Measurements from ENCODE around the gene WLS.

WLS gene

DNA sequence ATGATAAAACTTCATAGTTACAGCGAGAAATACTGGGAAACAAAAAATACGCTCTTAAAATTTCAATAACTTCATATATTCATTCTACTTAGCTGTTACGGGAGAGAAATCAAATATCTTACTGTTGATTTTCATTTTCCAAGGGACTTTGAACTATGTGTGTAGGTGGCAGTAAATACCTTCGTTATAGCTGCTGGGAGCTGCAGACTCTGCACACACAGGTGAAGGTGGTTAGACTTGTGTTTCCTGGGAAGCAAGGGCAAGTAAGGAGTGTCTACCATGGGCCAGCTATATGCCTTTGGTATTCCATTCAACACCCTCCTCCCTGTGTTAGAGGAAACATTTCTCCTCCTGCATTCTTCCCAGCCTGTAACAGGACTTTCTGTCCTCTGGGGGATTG is 130.5 kb downstream of the WLS start:
- no peak for ATAC-seq
- no peak for TF ChIP-seq ZFP30 (CRISPR knock-in tag; IDR thresholded peaks at IDR 0.05)
- TF ChIP-seq, protein P1, sequence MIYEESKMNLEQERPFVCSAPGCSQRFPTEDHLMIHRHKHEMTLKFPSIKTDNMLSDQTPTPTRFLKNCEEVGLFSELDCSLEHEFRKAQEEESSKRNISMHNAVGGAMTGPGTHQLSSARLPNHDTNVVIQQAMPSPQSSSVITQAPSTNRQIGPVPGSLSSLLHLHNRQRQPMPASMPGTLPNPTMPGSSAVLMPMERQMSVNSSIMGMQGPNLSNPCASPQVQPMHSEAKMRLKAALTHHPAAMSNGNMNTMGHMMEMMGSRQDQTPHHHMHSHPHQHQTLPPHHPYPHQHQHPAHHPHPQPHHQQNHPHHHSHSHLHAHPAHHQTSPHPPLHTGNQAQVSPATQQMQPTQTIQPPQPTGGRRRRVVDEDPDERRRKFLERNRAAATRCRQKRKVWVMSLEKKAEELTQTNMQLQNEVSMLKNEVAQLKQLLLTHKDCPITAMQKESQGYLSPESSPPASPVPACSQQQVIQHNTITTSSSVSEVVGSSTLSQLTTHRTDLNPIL (CRISPR knock-in tag; IDR thresholded peaks at IDR 0.05; ENCODE audit: low read depth): no peak

DNA sequence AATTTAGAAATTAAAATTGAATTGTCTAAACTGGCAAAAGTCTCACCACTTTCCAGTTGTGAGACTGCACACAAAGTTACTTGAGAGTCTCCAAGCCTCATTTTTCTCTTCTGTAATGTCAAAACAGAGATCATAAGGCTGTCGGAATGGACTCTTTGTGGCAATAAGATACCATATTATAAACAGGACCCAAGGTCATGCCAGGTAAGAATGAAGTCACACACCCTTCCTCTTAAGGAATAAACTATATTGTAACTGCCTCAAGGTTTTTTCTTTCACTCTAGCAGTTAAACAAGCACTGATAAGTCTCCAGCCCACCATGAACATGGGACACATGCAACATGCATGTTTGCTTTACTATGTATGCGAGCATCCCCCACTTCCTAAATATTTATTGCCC is 131.8 kb downstream of the WLS start:
- no peak for ATAC-seq
- TF ChIP-seq ARNTL (CRISPR knock-in tag; IDR thresholded peaks at IDR 0.05; ENCODE audit: borderline replicate concordance, low read depth) (no peak), OSR1 (CRISPR knock-in tag; IDR thresholded peaks at IDR 0.05) (no peak), ZNF70 (CRISPR knock-in tag; IDR thresholded peaks at IDR 0.05) (no peak)

DNA sequence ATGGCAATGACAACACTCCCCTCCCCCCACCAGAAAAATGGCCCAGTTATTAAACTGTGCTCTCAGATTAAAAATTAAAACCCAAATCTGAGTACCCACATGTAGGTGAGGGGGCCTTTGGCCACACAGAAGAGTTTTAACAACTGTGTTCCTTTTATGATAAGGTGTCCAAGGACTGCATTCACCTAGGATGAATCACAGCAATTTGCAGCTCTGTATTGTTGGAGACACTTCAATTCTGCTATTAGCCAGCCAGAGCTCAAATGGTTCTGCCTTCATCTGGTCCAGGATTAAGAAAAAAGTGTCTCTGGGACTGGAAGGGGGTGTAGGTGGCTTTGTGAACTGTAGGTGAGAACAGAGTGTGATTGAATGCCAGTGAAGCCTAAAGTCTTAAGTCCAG is 138.6 kb downstream of the WLS start:
- TF ChIP-seq ISL1 (CRISPR knock-in tag; IDR thresholded peaks at IDR 0.05): peak; percentile 76
- TF ChIP-seq SNAI2 (CRISPR knock-in tag; IDR thresholded peaks at IDR 0.05): no peak
- no peak for TF ChIP-seq BACH2 (CRISPR knock-in tag; IDR thresholded peaks at IDR 0.05; ENCODE audit: borderline replicate concordance)
- ATAC-seq: peak; percentile 41; the same call in 2 of the 3 replicates

DNA sequence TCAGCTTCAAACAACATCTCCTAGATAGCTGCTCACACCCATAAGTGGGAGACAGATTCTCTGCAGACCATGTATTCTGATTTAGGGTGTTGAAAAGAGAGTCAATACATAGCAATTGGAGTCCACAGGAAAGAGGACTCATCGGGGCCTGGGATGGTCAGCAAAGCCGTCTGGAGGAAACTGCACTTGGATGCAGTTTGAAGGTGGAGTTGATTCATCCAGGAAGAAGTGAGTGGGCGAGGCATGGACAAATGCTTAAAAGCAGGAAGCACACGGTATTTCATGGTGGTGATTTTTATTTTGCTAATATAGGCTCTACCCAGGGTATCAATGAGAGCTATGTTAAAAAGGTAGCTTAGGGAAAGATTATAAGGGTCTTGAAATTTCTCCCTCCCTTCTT is 145.1 kb downstream of the WLS start:
- no peak for ATAC-seq

DNA sequence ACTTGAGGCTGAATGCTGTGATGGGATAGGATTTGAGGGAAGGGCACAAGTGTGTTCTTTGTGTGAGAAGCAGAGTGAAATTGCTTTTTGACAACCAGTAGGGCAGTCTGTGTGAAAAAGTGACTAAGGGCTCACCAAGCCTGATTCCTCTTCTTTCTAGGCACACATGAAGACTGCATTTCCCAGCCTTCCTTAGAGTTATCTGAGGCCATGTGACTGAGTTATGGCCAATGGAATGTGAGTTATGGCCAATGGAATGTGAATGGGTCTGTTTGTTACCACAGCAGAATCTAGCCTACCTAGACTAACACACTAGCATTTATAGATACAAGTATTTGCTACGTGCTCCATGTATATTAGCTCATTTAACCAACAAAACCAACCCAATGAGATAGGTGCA is 146.6 kb downstream of the WLS start:
- no peak for TF ChIP-seq ISL1 (CRISPR knock-in tag; IDR thresholded peaks at IDR 0.05)
- TF ChIP-seq, protein P2, sequence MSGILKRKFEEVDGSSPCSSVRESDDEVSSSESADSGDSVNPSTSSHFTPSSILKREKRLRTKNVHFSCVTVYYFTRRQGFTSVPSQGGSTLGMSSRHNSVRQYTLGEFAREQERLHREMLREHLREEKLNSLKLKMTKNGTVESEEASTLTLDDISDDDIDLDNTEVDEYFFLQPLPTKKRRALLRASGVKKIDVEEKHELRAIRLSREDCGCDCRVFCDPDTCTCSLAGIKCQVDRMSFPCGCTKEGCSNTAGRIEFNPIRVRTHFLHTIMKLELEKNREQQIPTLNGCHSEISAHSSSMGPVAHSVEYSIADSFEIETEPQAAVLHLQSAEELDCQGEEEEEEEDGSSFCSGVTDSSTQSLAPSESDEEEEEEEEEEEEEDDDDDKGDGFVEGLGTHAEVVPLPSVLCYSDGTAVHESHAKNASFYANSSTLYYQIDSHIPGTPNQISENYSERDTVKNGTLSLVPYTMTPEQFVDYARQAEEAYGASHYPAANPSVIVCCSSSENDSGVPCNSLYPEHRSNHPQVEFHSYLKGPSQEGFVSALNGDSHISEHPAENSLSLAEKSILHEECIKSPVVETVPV (CRISPR knock-in tag; IDR thresholded peaks at IDR 0.05): no peak
- TF ChIP-seq SNAI2 (CRISPR knock-in tag; IDR thresholded peaks at IDR 0.05): no peak
- TF ChIP-seq BACH2 (CRISPR knock-in tag; IDR thresholded peaks at IDR 0.05; ENCODE audit: borderline replicate concordance): no peak
- no peak for TF ChIP-seq OSR1 (CRISPR knock-in tag; IDR thresholded peaks at IDR 0.05)
- no peak for TF ChIP-seq ZNF565 (CRISPR knock-in tag; conservative IDR thresholded peaks at IDR 0.05; ENCODE audit: low read depth)
- no peak for TF ChIP-seq ZFP3 (CRISPR knock-in tag; IDR thresholded peaks at IDR 0.05)
- TF ChIP-seq PPARA (CRISPR knock-in tag; IDR thresholded peaks at IDR 0.05; ENCODE audit: borderline replicate concordance): no peak
- TF ChIP-seq GLIS3 (CRISPR knock-in tag; IDR thresholded peaks at IDR 0.05): no peak
- TF ChIP-seq, protein P3, sequence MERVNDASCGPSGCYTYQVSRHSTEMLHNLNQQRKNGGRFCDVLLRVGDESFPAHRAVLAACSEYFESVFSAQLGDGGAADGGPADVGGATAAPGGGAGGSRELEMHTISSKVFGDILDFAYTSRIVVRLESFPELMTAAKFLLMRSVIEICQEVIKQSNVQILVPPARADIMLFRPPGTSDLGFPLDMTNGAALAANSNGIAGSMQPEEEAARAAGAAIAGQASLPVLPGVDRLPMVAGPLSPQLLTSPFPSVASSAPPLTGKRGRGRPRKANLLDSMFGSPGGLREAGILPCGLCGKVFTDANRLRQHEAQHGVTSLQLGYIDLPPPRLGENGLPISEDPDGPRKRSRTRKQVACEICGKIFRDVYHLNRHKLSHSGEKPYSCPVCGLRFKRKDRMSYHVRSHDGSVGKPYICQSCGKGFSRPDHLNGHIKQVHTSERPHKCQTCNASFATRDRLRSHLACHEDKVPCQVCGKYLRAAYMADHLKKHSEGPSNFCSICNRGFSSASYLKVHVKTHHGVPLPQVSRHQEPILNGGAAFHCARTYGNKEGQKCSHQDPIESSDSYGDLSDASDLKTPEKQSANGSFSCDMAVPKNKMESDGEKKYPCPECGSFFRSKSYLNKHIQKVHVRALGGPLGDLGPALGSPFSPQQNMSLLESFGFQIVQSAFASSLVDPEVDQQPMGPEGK (CRISPR knock-in tag; IDR thresholded peaks at IDR 0.05; ENCODE audit: borderline replicate concordance): no peak
- ATAC-seq: no peak

More for the DNA sequence above, 145.1 kb downstream of the WLS start:
- TF ChIP-seq ZFP3 (CRISPR knock-in tag; IDR thresholded peaks at IDR 0.05): no peak
- TF ChIP-seq, protein P4, sequence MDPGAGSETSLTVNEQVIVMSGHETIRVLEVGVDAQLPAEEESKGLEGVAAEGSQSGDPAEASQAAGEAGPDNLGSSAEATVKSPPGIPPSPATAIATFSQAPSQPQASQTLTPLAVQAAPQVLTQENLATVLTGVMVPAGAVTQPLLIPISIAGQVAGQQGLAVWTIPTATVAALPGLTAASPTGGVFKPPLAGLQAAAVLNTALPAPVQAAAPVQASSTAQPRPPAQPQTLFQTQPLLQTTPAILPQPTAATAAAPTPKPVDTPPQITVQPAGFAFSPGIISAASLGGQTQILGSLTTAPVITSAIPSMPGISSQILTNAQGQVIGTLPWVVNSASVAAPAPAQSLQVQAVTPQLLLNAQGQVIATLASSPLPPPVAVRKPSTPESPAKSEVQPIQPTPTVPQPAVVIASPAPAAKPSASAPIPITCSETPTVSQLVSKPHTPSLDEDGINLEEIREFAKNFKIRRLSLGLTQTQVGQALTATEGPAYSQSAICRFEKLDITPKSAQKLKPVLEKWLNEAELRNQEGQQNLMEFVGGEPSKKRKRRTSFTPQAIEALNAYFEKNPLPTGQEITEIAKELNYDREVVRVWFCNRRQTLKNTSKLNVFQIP (CRISPR knock-in tag; IDR thresholded peaks at IDR 0.05; ENCODE audit: borderline replicate concordance, low read depth): no peak
- TF ChIP-seq ISL1 (CRISPR knock-in tag; IDR thresholded peaks at IDR 0.05): no peak
- no peak for TF ChIP-seq ESRRG (CRISPR knock-in tag; IDR thresholded peaks at IDR 0.05)
- TF ChIP-seq, protein P3 (CRISPR knock-in tag; IDR thresholded peaks at IDR 0.05; ENCODE audit: borderline replicate concordance): no peak
- no peak for TF ChIP-seq ZNF8 (CRISPR knock-in tag; IDR thresholded peaks at IDR 0.05)
- no peak for TF ChIP-seq TOX (CRISPR knock-in tag; IDR thresholded peaks at IDR 0.05; ENCODE audit: borderline replicate concordance)
- no peak for TF ChIP-seq OSR1 (CRISPR knock-in tag; IDR thresholded peaks at IDR 0.05)
- TF ChIP-seq ZFP30 (CRISPR knock-in tag; IDR thresholded peaks at IDR 0.05): no peak
- TF ChIP-seq ARNTL (CRISPR knock-in tag; IDR thresholded peaks at IDR 0.05; ENCODE audit: borderline replicate concordance, low read depth): no peak
- no peak for TF ChIP-seq ZNF70 (CRISPR knock-in tag; IDR thresholded peaks at IDR 0.05)
- TF ChIP-seq PPARA (CRISPR knock-in tag; IDR thresholded peaks at IDR 0.05; ENCODE audit: borderline replicate concordance): no peak
- no peak for TF ChIP-seq BACH2 (CRISPR knock-in tag; IDR thresholded peaks at IDR 0.05; ENCODE audit: borderline replicate concordance)
- TF ChIP-seq, protein P1 (CRISPR knock-in tag; IDR thresholded peaks at IDR 0.05; ENCODE audit: low read depth): no peak
